ENCODE results near the gene LAMA5.

The LAMA5 gene

GRCh38 chr20:62325172-62325905 lies 41.8 kb downstream of the LAMA5 start:
- DNase-seq = no peak

- no peak for DNase-seq
Measured at GRCh38 chr20:62323980-62324906, 42.9 kb downstream of the LAMA5 start.

GRCh38 chr20:62323146-62323979 lies 43.7 kb downstream of the LAMA5 start:
- no peak for DNase-seq

- no peak for DNase-seq
Measured at GRCh38 chr20:62322492-62323041, 44.5 kb downstream of the LAMA5 start.

GRCh38 chr20:62321975-62322374 lies 45.1 kb downstream of the LAMA5 start:
- DNase-seq = no peak

- no peak for DNase-seq
Measured at GRCh38 chr20:62321521-62321948, 45.6 kb downstream of the LAMA5 start.

GRCh38 chr20:62320581-62321354 lies 46.3 kb downstream of the LAMA5 start:
- no peak for DNase-seq

- DNase-seq = no peak
Measured at GRCh38 chr20:62319346-62319909, 47.7 kb downstream of the LAMA5 start.

GRCh38 chr20:62318400-62319345 lies 48.4 kb downstream of the LAMA5 start:
- DNase-seq = no peak

GRCh38 chr20:62317167-62317655 lies 49.9 kb downstream of the LAMA5 start:
- no peak for DNase-seq

GRCh38 chr20:62316331-62317166 lies 50.6 kb downstream of the LAMA5 start:
- no peak for DNase-seq

- DNase-seq = no peak
Measured at GRCh38 chr20:62315773-62316172, 51.3 kb downstream of the LAMA5 start.

- no peak for DNase-seq
Measured at GRCh38 chr20:62314711-62315302, 52.3 kb downstream of the LAMA5 start.

- DNase-seq = no peak
Measured at GRCh38 chr20:62314339-62314638, 52.8 kb downstream of the LAMA5 start.

- no peak for DNase-seq
Measured at GRCh38 chr20:62313460-62314338, 53.4 kb downstream of the LAMA5 start.

- no peak for DNase-seq
Measured at GRCh38 chr20:62313021-62313420, 54.1 kb downstream of the LAMA5 start.

GRCh38 chr20:62312662-62312977 lies 54.5 kb downstream of the LAMA5 start:
- no peak for DNase-seq

Measured in SHP77 treated with DMSO at 0.1 percent for 48 hours (cell line).